ENCODE data around the gene TAF1L.

TAF1L gene

DNA sequence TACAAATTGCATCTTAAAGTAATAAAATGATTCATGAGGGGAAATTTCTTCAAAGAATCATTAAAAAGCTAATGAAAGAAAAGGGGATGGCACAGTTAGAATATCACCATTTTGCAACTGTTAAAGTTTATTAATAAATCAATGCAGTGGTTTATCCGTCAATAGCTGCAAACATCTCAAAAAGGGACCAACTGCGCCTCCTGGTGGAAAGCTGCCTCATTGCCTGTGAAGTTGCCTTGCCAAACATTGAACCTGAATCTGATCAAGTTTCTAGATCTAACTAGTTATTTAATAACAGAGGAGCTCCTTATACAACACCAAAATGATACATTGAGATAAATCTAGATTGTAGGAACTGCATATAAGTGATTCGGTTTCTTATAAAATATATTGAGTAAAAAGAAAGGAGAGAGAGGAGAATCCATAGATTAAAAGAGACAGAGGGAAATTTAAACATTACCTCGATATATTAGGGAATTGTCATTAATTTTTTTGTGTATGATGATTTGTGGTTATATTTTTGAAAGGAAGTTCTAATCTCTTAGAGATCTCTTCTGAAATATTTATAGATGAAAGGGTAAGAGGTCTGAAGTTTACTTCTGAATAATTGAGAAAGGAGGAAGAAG lies 55.6 kb downstream of the TAF1L start:
- peaks cover 0 to 6% (median 1%) of the 10 kb centered on the region in 4 donors for H3K4me1 ChIP-seq
- H3K27ac ChIP-seq = no peak overlapping the region
- TF ChIP-seq, protein P1, sequence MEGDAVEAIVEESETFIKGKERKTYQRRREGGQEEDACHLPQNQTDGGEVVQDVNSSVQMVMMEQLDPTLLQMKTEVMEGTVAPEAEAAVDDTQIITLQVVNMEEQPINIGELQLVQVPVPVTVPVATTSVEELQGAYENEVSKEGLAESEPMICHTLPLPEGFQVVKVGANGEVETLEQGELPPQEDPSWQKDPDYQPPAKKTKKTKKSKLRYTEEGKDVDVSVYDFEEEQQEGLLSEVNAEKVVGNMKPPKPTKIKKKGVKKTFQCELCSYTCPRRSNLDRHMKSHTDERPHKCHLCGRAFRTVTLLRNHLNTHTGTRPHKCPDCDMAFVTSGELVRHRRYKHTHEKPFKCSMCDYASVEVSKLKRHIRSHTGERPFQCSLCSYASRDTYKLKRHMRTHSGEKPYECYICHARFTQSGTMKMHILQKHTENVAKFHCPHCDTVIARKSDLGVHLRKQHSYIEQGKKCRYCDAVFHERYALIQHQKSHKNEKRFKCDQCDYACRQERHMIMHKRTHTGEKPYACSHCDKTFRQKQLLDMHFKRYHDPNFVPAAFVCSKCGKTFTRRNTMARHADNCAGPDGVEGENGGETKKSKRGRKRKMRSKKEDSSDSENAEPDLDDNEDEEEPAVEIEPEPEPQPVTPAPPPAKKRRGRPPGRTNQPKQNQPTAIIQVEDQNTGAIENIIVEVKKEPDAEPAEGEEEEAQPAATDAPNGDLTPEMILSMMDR (IDR thresholded peaks at IDR 0.05) = peak; percentile 81 to 85
- DNase-seq = peak; percentile 67 to 70
- no peaks in the 10 kb centered on the region for H3K36me3 ChIP-seq
- H3K9me3 ChIP-seq = no peaks in the 10 kb centered on the region
- H3K4me3 ChIP-seq = peak overlapping the region in 1 of 2 donors; percentile 19
- intact Hi-C loops (cut with DNase I; ENCODE audit: low total_unique reads) = loop anchor here (5.0 to 10.0 kb wide), 2 partner anchors 203 to 385 kb away; no protein-coding TSS in a partner anchor
- H3K27me3 ChIP-seq = no peaks in the 10 kb centered on the region
